Liver (tissue), 9 donors: ENCODE measurements around the gene ATAD3C. TPM values are rescaled to one million over a fixed set of nuclear protein-coding genes. Genes with fewer than 3 reads are reported as not detected.

Source experiments
- DNase-seq: peaks from one replicate; pipeline ENCODE4 v3.0.0-alpha.2; 2017; ENCODE audit warnings: low spot score
- H3K27ac ChIP-seq, 2 donors: one replicate each; pipeline ENCODE4 v1.7.0; 2013; ENCODE audit warnings: inconsistent platforms in 2 of 2, low read length in 2 of 2, control low read depth in 1 of 2, low read depth in 1 of 2, mild to moderate bottlenecking in 1 of 2
- H3K27me3 ChIP-seq, 4 donors: one replicate each; pipeline versions ENCODE4 v1.6.1 to v1.7.0; 2013; ENCODE audit warnings: low read length in 3 of 4, inconsistent platforms in 1 of 4, mild to moderate bottlenecking in 1 of 4, moderate library complexity in 1 of 4; ENCODE audit not compliant: control insufficient read depth in 4 of 4, insufficient read depth in 4 of 4
- H3K36me3 ChIP-seq, 4 donors: one replicate each; pipeline versions ENCODE4 v1.6.1 to v1.7.0; 2013; ENCODE audit warnings: low read length in 3 of 4, mild to moderate bottlenecking in 3 of 4, low read depth in 1 of 4, moderate library complexity in 1 of 4; ENCODE audit not compliant: control insufficient read depth in 4 of 4, insufficient read depth in 3 of 4
- H3K4me1 ChIP-seq, 4 donors: one replicate each; pipeline versions ENCODE4 v1.6.1 to v1.7.0; 2013; ENCODE audit warnings: low read length in 3 of 4, mild to moderate bottlenecking in 3 of 4, moderate library complexity in 1 of 4; ENCODE audit not compliant: control insufficient read depth in 4 of 4, insufficient read depth in 4 of 4
- H3K4me3 ChIP-seq, 3 donors: one replicate each; pipeline versions ENCODE4 v1.6.1 to v1.7.0; 2013; ENCODE audit warnings: low read length in 3 of 3, control low read depth in 1 of 3, low read depth in 1 of 3, mild to moderate bottlenecking in 1 of 3
- H3K9ac ChIP-seq, 2 donors: one replicate each; pipeline ENCODE4 v1.7.0; 2013; ENCODE audit warnings: low read length in 2 of 2, mild to moderate bottlenecking in 2 of 2, moderate library complexity in 2 of 2, control low read depth in 1 of 2, low read depth in 1 of 2
- H3K9me3 ChIP-seq, 4 donors: one replicate each; pipeline versions ENCODE4 v1.6.1 to v1.7.0; 2013; ENCODE audit warnings: low read length in 3 of 4; ENCODE audit not compliant: control insufficient read depth in 4 of 4
- ATF3 ChIP-seq: IDR thresholded peaks from 2 replicates; pipeline ENCODE4 v1.6.1; 2016; ENCODE audit warnings: antibody characterized with exemption
- CTCF ChIP-seq: fragments of 150-350 bp; IDR thresholded peaks from 2 replicates; pipeline ENCODE4 v1.5.1; 2017; ENCODE audit warnings: improper control_type of control experiment, low read depth, low read length; ENCODE audit not compliant: missing input control
- EGR1 ChIP-seq, 2 donors: IDR thresholded peaks; 2 replicates each; pipeline ENCODE4 v1.6.1; 2016 to 2018; ENCODE audit warnings: antibody characterized with exemption in 2 of 2, low read depth in 2 of 2
- FOXA1 ChIP-seq: IDR thresholded peaks from 2 replicates; pipeline ENCODE4 v1.6.1; 2016; ENCODE audit warnings: antibody characterized with exemption
- FOXA2 ChIP-seq: IDR thresholded peaks from 2 replicates; pipeline ENCODE4 v1.6.1; 2016; ENCODE audit warnings: antibody characterized with exemption
- GABPA ChIP-seq, 2 donors: IDR thresholded peaks in 1 of 2; conservative IDR thresholded peaks in 1 of 2; 2 replicates each; pipeline ENCODE4 v1.6.1; 2016; ENCODE audit warnings: antibody characterized with exemption in 2 of 2, mild to moderate bottlenecking in 1 of 2, moderate library complexity in 1 of 2
- HNF4A ChIP-seq, 2 donors: conservative IDR thresholded peaks; 2 replicates each; pipeline ENCODE4 v1.6.1; 2016; ENCODE audit warnings: antibody characterized with exemption in 2 of 2, mild to moderate bottlenecking in 2 of 2
- HNF4G ChIP-seq: IDR thresholded peaks from 2 replicates; pipeline ENCODE4 v1.6.1; 2016; ENCODE audit warnings: antibody characterized with exemption
- JUND ChIP-seq, 2 donors: IDR thresholded peaks; 2 replicates each; pipeline ENCODE4 v1.6.1; 2016; ENCODE audit warnings: antibody characterized with exemption in 2 of 2
- MAX ChIP-seq: IDR thresholded peaks from 2 replicates; pipeline ENCODE4 v1.6.1; 2016; ENCODE audit warnings: antibody characterized with exemption
- NR2F2 ChIP-seq: IDR thresholded peaks from 2 replicates; pipeline ENCODE4 v1.6.1; 2016; ENCODE audit warnings: antibody characterized with exemption
- RAD21 ChIP-seq, 2 donors: IDR thresholded peaks; 2 replicates each; pipeline ENCODE4 v1.6.1; 2016; ENCODE audit warnings: antibody characterized with exemption in 2 of 2, mild to moderate bottlenecking in 2 of 2
- REST ChIP-seq: IDR thresholded peaks from 2 replicates; pipeline ENCODE4 v1.6.1; 2016; ENCODE audit warnings: antibody characterized with exemption, mild to moderate bottlenecking
- RXRA ChIP-seq, 2 donors: IDR thresholded peaks; 2 replicates each; pipeline ENCODE4 v1.6.1; 2017 to 2018; ENCODE audit warnings: antibody characterized with exemption in 2 of 2, mild to moderate bottlenecking in 1 of 2
- SP1 ChIP-seq: IDR thresholded peaks from 2 replicates; pipeline ENCODE4 v1.6.1; 2018; ENCODE audit warnings: antibody characterized with exemption, mild to moderate bottlenecking
- TAF1 ChIP-seq: conservative IDR thresholded peaks from 2 replicates; pipeline ENCODE4 v1.6.1; 2016; ENCODE audit warnings: antibody characterized with exemption, mild to moderate bottlenecking
- YY1 ChIP-seq: IDR thresholded peaks from 2 replicates; pipeline ENCODE4 v1.6.1; 2016; ENCODE audit warnings: antibody characterized with exemption, mild to moderate bottlenecking
- ZBTB33 ChIP-seq: IDR thresholded peaks from 2 replicates; pipeline ENCODE4 v1.6.1; 2016; ENCODE audit warnings: antibody characterized with exemption
- WGBS: extraction: QIAGEN DNeasy Blood & Tissue Kit; methylation state at CpG from one replicate; pipeline ENCODE4 v1.1.7; 2013; 5-methylcytosine and 5-hydroxymethylcytosine counted together
- polyA plus RNA-seq, 2 donors: library from polyadenylated mRNA; stranded (reverse) in 1 of 2; unstranded in 1 of 2; fragments of 200-250 nt in 1 of 2; fragments of >200 nt in 1 of 2; fragmentation: Nextera tagmentation in 1 of 2; extraction: Ambion mirVana in 1 of 2; gene quantifications; one replicate each; pipeline versions ENCODE4 v1.2.1 to v1.2.3, GENCODE V29; 2013 to 2015
- total RNA-seq, 2 donors: library from RNA; depleted of rRNA; stranded (reverse); fragments of >200 nt; gene quantifications; one replicate each; pipeline ENCODE4 v1.2.3, GENCODE V29; 2014
- donor health status: healthy.
- donor health status: healthy.
- donor health status: healthy.
- donor health status: healthy.
- donor health status: healthy.

Gene ATAD3C
- total and polyA plus RNA-seq, 4 donors = 0.19 to 4.8 (median 0.88) TPM

GRCh38 chr1:1490633-1491230 is 41.2 kb downstream of the ATAD3C start:
- no peak overlapping the region for H3K27ac ChIP-seq
- no peak for TF ChIP-seq RXRA (IDR thresholded peaks at IDR 0.05)
- TF ChIP-seq TAF1 = no peak
- TF ChIP-seq CTCF = no peak
- TF ChIP-seq HNF4A (conservative IDR thresholded peaks at IDR 0.05) = no peak
- TF ChIP-seq FOXA1 = no peak
- no peak for TF ChIP-seq ZBTB33
- TF ChIP-seq RAD21 (IDR thresholded peaks at IDR 0.05) = no peak
- no peak for TF ChIP-seq HNF4G
- no peak for TF ChIP-seq SP1
- TF ChIP-seq MAX = no peak
- no peak for TF ChIP-seq ATF3
- TF ChIP-seq EGR1 (IDR thresholded peaks at IDR 0.05; ENCODE audit: low read depth in 2 of 2) = no peak
- TF ChIP-seq GABPA (IDR thresholded peaks at IDR 0.05 in 1 of 2, conservative IDR thresholded peaks at IDR 0.05 in 1 of 2) = no peak
- TF ChIP-seq REST = no peak
- TF ChIP-seq NR2F2 = no peak
- TF ChIP-seq FOXA2 = no peak
- TF ChIP-seq JUND (IDR thresholded peaks at IDR 0.05) = no peak
- no peak for TF ChIP-seq YY1
- 99% methylated on average over 20 of the region's 25 CpGs for whole genome bisulfite sequencing
- peaks cover 3 to 12% (median 5%) of the 10 kb centered on the region in 4 donors for H3K4me1 ChIP-seq
- DNase-seq = no peak
- H3K9ac ChIP-seq = no peak overlapping the region
- no peak overlapping the region for H3K4me3 ChIP-seq
- H3K27me3 ChIP-seq = no peaks in the 10 kb centered on the region
- no peaks in the 10 kb centered on the region for H3K9me3 ChIP-seq
- peaks cover 15 to 40% (median 18%) of the 10 kb centered on the region in 4 donors for H3K36me3 ChIP-seq
